ENCODE measurements around the gene IMMP2L. TPM values are rescaled to one million over a fixed set of nuclear protein-coding genes. Genes with fewer than 3 reads are reported as not detected.

Gene IMMP2L
- total and polyA plus RNA-seq, 2 of the 13 experiments (the other 11 are each of a cell fraction or from before 2014, with no cell fraction given), result 7.8 to 16.9 TPM

- TF ChIP-seq, protein P1, sequence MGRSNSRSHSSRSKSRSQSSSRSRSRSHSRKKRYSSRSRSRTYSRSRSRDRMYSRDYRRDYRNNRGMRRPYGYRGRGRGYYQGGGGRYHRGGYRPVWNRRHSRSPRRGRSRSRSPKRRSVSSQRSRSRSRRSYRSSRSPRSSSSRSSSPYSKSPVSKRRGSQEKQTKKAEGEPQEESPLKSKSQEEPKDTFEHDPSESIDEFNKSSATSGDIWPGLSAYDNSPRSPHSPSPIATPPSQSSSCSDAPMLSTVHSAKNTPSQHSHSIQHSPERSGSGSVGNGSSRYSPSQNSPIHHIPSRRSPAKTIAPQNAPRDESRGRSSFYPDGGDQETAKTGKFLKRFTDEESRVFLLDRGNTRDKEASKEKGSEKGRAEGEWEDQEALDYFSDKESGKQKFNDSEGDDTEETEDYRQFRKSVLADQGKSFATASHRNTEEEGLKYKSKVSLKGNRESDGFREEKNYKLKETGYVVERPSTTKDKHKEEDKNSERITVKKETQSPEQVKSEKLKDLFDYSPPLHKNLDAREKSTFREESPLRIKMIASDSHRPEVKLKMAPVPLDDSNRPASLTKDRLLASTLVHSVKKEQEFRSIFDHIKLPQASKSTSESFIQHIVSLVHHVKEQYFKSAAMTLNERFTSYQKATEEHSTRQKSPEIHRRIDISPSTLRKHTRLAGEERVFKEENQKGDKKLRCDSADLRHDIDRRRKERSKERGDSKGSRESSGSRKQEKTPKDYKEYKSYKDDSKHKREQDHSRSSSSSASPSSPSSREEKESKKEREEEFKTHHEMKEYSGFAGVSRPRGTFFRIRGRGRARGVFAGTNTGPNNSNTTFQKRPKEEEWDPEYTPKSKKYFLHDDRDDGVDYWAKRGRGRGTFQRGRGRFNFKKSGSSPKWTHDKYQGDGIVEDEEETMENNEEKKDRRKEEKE (IDR thresholded peaks at IDR 0.05), result no peak
- no peak for TF ChIP-seq PHF5A (CRISPR knock-in tag; IDR thresholded peaks at IDR 0.05; ENCODE audit: low read depth, unreplicated experiment)
- no peak for TF ChIP-seq NR2F2 (IDR thresholded peaks at IDR 0.05; ENCODE audit: borderline replicate concordance, low read depth)
These were observed 479.9 kb downstream of the IMMP2L start (continued) for GRCh38 chr7:111082351-111082750.

DNA sequence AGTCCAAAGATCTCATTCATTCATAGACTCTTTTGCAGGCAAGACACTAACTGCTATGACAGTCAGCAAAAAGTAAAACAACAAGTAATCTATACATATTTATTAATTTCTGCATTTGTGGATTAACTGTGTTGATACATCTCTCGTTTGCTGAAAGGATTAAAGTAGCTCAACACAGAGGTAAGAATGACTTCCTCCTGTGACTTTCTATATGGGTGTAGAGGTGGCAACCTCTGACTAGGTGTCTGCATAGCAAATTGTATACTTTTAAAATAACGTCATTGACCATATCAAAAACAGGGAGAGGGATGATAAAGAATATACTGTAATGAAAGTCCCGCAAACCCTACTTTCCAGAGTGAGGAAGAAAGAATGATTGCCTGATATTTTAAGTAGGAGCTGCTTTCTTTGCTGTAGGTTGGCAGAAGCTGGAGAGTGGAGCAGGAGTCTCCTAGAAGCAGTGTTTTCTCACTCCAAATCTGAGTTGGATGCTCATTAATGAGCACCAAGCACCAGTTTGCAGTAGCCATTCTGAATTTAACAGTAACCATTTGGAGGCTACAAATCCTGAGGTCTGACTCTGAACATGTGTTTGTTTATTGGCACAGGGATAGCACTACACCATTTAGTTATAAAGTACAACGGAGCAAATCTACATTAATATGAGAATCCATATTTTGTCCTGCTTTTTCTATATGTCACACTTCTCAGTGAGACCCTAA, 480.6 kb downstream of the IMMP2L start:
- Histone ChIP-seq H3K27me3 (ENCODE audit: control insufficient read depth in 1 of 2, insufficient read depth in 2 of 2, low read length in 2 of 2) (no peaks in the 10 kb centered on the region), H3K79me2 (ENCODE audit: insufficient read depth, low read length) (no peaks in the 10 kb centered on the region), H3K4me3 (replicated peaks in 1 of 3; ENCODE audit: insufficient read depth in 1 of 3, low read depth in 2 of 3, low read length in 3 of 3) (no peak overlapping the region), H3K36me3 (replicated peaks in 1 of 2; ENCODE audit: control insufficient read depth in 1 of 2, insufficient read depth in 2 of 2, low read length in 2 of 2) (no peaks in the 10 kb centered on the region), H3K9me3 (ENCODE audit: low read length) (no peaks in the 10 kb centered on the region), H4K20me1 (ENCODE audit: insufficient read depth, low read length) (no peaks in the 10 kb centered on the region), H3K9ac (ENCODE audit: insufficient read depth, low read depth, low read length) (no peak overlapping the region), H3K4me1 (ENCODE audit: insufficient read depth, low read length) (peaks cover 6% of the 10 kb centered on the region), H3K27ac (ENCODE audit: extremely low read length, insufficient read depth, low read length) (no peak overlapping the region), H3K4me2 (ENCODE audit: low read depth, low read length) (no peak overlapping the region), H2AFZ (ENCODE audit: low read length) (no peak overlapping the region)
- DNase-seq (ENCODE audit: low spot score) (no peak), ATAC-seq (no peak), FAIRE-seq (no peak)
- ChIA-PET POLR2A (no interaction called here), CTCF (ENCODE audit: low intra/inter-chr PET ratio, low total read pairs) (no interaction called here)
- intact Hi-C loops (cut with micrococcal nuclease; ENCODE audit: unreplicated experiment), result no loop called here
- in situ Hi-C loops (cut with HindIII; ENCODE audit: extremely low pct_ligation_motif_present, low pct_unique_long_range_greater_than_20kb), result loop anchor here (25.0 kb wide), 2 partner anchors 656 to 994 kb away; no protein-coding TSS in a partner anchor
- 54% methylated on average over 4 of the region's 4 CpGs for WGBS (ENCODE audit: low lambda C conversion rate)
- TF ChIP-seq ZBTB2 (CRISPR knock-in tag; IDR thresholded peaks at IDR 0.05; ENCODE audit: low read depth), result no peak
- TF ChIP-seq MAFF (IDR thresholded peaks at IDR 0.05; ENCODE audit: low read depth, low read length), result 0 out of 2 replicates have a peak, but pooled peaks have one; percentile 2
- 0 out of 4 replicates have a peak, but pooled peaks of 1 of the 2 experiments have one; percentile 3 for TF ChIP-seq MAFK (conservative IDR thresholded peaks at IDR 0.05 in 1 of 2, IDR thresholded peaks at IDR 0.05 in 1 of 2; ENCODE audit: low read length in 2 of 2)
- no TSS peak for BruUV-seq (replicated peaks)

Data from HepG2 (cell line).